ENCODE measurements around the gene MESP2.

- TF ChIP-seq CTCF (conservative IDR thresholded peaks at IDR 0.05; ENCODE audit: low read depth, low read length) (no peak), EZH2 (IDR thresholded peaks at IDR 0.05; ENCODE audit: borderline replicate concordance, low read depth, low read length, poor library complexity, severe bottlenecking) (no peak)
These were observed 29.7 kb upstream of the MESP2 start for GRCh38 chr15:89746386-89746780.

Data from A673 (cell line).